SK-N-SH (cell line): ENCODE measurements around the gene ERC1. TPM values are rescaled to one million over a fixed set of nuclear protein-coding genes. Genes with fewer than 3 reads are reported as not detected.

ENCODE experiments used
- CTCF ChIA-PET: fragments of 300-600, 350-600 bp; formaldehyde crosslinking; extraction: SDS; loops from one replicate; lab custom pipeline; 2021; lab: Yijun Ruan, JAX
- POLR2A ChIA-PET: fragments of 350-600 bp; sonication (Branson Sonifier 250); formaldehyde crosslinking; extraction: SDS; loops from one replicate; lab custom pipeline; 2020; ENCODE audit warnings: antibody characterized with exemption, inconsistent platforms; lab: Yijun Ruan, JAX
- DNase-seq: peaks from one replicate; pipeline ENCODE4 v3.0.0; 2012
- H2AFZ ChIP-seq: fragments of 200-600 bp; sonication (generic); 2 replicates; pipeline ENCODE4 v1.8.1; 2016; ENCODE audit warnings: antibody characterized with exemption, mild to moderate bottlenecking, low read depth
- H3F3A ChIP-seq: fragments of 200-600 bp; sonication (generic); replicated peaks from 2 replicates; pipeline ENCODE3; 2016; ENCODE audit warnings: antibody characterized with exemption, mild to moderate bottlenecking; ENCODE audit not compliant: insufficient read depth
- H3K27ac ChIP-seq, 2 experiments: fragments of 200-500 bp in 1 of 2; fragments of 200-600 bp in 1 of 2; sonication (Bioruptor generic) in 1 of 2; sonication (generic), shearing (Covaris generic) in 1 of 2; 2 replicates each; pipeline versions ENCODE4 v1.5.1 to v1.6.1; 2014 to 2016; ENCODE audit warnings: low read depth in 2 of 2, inconsistent platforms in 1 of 2, low read length in 1 of 2, mild to moderate bottlenecking in 1 of 2, mixed read lengths in 1 of 2
- H3K27me3 ChIP-seq: fragments of 200-600 bp; sonication (generic), shearing (Covaris generic); 2 replicates; pipeline ENCODE4 v1.6.1; 2016; ENCODE audit warnings: mixed run types; ENCODE audit not compliant: insufficient read depth
- H3K36me3 ChIP-seq, 2 experiments: fragments of 200-500 bp in 1 of 2; fragments of 200-600 bp in 1 of 2; sonication (Bioruptor generic) in 1 of 2; sonication (generic) in 1 of 2; replicated peaks in 1 of 2; 2 replicates each; pipeline versions ENCODE3 to v1.5.1; 2014 to 2016; ENCODE audit warnings: low read length in 1 of 2, mild to moderate bottlenecking in 1 of 2; ENCODE audit not compliant: insufficient read depth in 2 of 2, control insufficient read depth in 1 of 2
- H3K4me1 ChIP-seq, 2 experiments: fragments of 200-500 bp in 1 of 2; fragments of 200-600 bp in 1 of 2; sonication (Bioruptor generic) in 1 of 2; sonication (generic), shearing (Covaris generic) in 1 of 2; 2 replicates each; pipeline versions ENCODE4 v1.5.1 to v1.6.1; 2014 to 2016; ENCODE audit warnings: low read depth in 1 of 2, low read length in 1 of 2, mixed run types in 1 of 2; ENCODE audit not compliant: insufficient read depth in 2 of 2, control insufficient read depth in 1 of 2
- H3K4me2 ChIP-seq: fragments of 200-600 bp; sonication (generic), shearing (Covaris generic); 2 replicates; pipeline ENCODE4 v1.6.1; 2017; ENCODE audit warnings: mixed run types
- H3K4me3 ChIP-seq, 2 experiments: fragments of 200-500 bp in 1 of 2; fragments of 200-600 bp in 1 of 2; sonication (Bioruptor generic) in 1 of 2; sonication (generic), shearing (Covaris generic) in 1 of 2; 2 replicates each; pipeline versions ENCODE4 v1.5.1 to v1.8.1; 2014 to 2016; ENCODE audit warnings: low read depth in 2 of 2, inconsistent platforms in 1 of 2, low read length in 1 of 2, mild to moderate bottlenecking in 1 of 2, mixed read lengths in 1 of 2, moderate library complexity in 1 of 2
- H3K79me2 ChIP-seq: fragments of 200-600 bp; sonication (generic); 2 replicates; pipeline ENCODE4 v1.8.1; 2017; ENCODE audit warnings: mild to moderate bottlenecking; ENCODE audit not compliant: insufficient read depth
- H3K9ac ChIP-seq: fragments of 200-600 bp; sonication (generic); 2 replicates; pipeline ENCODE4 v1.6.1; 2017; ENCODE audit warnings: mixed run types
- H3K9me2 ChIP-seq: fragments of 200-600 bp; sonication (generic); 2 replicates; pipeline ENCODE4 v1.6.1; 2017; ENCODE audit warnings: mixed run types
- H3K9me3 ChIP-seq: fragments of 200-600 bp; sonication (generic); 2 replicates; pipeline ENCODE4 v1.6.1; 2017; ENCODE audit warnings: mixed run types, mild to moderate bottlenecking, moderate library complexity
- H4K20me1 ChIP-seq: fragments of 200-600 bp; sonication (generic); 2 replicates; pipeline ENCODE4 v1.6.1; 2017; ENCODE audit warnings: mild to moderate bottlenecking, mixed run types; ENCODE audit not compliant: insufficient read depth
- EP300 ChIP-seq, 2 experiments: IDR thresholded peaks; 2 replicates each; pipeline versions ENCODE4 v1.4.0 to v1.6.1; 2012; ENCODE audit warnings: borderline replicate concordance in 1 of 2, low read depth in 1 of 2, low read length in 1 of 2
- NRF1 ChIP-seq: IDR thresholded peaks from 2 replicates; pipeline ENCODE4 v1.6.1; 2012; ENCODE audit warnings: low read depth, mild to moderate bottlenecking, low read length
- RXRA ChIP-seq: IDR thresholded peaks from 2 replicates; pipeline ENCODE4 v1.4.0; 2012; ENCODE audit warnings: low read depth, mild to moderate bottlenecking, borderline replicate concordance
- TCF12 ChIP-seq: IDR thresholded peaks from 2 replicates; pipeline ENCODE4 v1.4.0; 2012
- TEAD4 ChIP-seq: IDR thresholded peaks from 2 replicates; pipeline ENCODE4 v1.4.0; 2012; ENCODE audit warnings: mild to moderate bottlenecking, borderline replicate concordance; ENCODE audit not compliant: insufficient read depth
- WGBS: methylation state at CpG from one replicate; pipeline ENCODE4 v1.1.6; 2017; ENCODE audit warnings: low lambda C conversion rate; 5-methylcytosine and 5-hydroxymethylcytosine counted together
- polyA plus RNA-seq, 3 experiments: library from polyadenylated mRNA; depleted of rRNA; stranded (reverse); fragments of >200 nt; gene quantifications; 2 replicates each; pipeline ENCODE4 v1.2.3, GENCODE V29; 2012
- TF ChIP-seq, protein P1 (sequence below): IDR thresholded peaks from 2 replicates; pipeline ENCODE4 v1.6.1; 2012; ENCODE audit warnings: mild to moderate bottlenecking, low read depth, low read length, moderate library complexity
- TF ChIP-seq, protein P2 (sequence below): IDR thresholded peaks from 2 replicates; pipeline ENCODE4; 2012
- TF ChIP-seq, protein P3 (sequence below): fragments of 150-350 bp; IDR thresholded peaks from 2 replicates; pipeline ENCODE4 v1.6.1; 2016; ENCODE audit warnings: mild to moderate bottlenecking, low read depth, low read length

Gene ERC1
- polyA plus RNA-seq, 1 of the 3 experiments (the other 2 are of a cell fraction), result 7.5 TPM

DNA sequence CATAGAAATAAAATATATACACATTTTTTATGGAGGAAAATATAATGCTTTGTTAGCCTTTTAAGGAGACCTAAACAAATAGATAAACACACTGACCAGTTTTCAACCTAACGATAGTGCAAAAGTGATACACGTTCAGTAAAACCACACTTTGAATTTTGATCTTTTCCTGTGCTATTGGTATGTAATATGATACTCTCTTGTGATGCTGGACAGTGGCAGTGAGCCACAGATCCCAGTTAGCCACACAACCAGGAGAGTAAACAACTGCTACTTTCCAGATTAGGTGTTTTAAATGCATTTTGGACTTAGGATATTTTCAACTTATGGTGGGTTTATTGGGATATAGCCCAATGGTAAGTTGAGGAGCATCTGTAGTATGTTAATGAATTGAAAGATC, 243.1 kb downstream of the ERC1 start:
- ChIA-PET CTCF (no interaction called here), POLR2A (no interaction called here)
- Histone ChIP-seq H3K4me2 (no peak overlapping the region), H3K9me3 (peaks cover 4% of the 10 kb centered on the region; the same call in 1 of the 2 replicates), H3F3A (peaks cover 6% of the 10 kb centered on the region), H3K79me2 (peaks cover 19% of the 10 kb centered on the region), H3K9me2 (no peaks in the 10 kb centered on the region), H3K4me3 (no peak overlapping the region), H3K27ac (no peak overlapping the region), H4K20me1 (no peaks in the 10 kb centered on the region)
- 92% methylated on average over 2 of the region's 2 CpGs for WGBS
- DNase-seq, result no peak
- TF ChIP-seq TCF12 (0 out of 2 replicates have a peak, but pooled peaks have one; percentile 12), NRF1 (no peak)
- TF ChIP-seq, protein P1, sequence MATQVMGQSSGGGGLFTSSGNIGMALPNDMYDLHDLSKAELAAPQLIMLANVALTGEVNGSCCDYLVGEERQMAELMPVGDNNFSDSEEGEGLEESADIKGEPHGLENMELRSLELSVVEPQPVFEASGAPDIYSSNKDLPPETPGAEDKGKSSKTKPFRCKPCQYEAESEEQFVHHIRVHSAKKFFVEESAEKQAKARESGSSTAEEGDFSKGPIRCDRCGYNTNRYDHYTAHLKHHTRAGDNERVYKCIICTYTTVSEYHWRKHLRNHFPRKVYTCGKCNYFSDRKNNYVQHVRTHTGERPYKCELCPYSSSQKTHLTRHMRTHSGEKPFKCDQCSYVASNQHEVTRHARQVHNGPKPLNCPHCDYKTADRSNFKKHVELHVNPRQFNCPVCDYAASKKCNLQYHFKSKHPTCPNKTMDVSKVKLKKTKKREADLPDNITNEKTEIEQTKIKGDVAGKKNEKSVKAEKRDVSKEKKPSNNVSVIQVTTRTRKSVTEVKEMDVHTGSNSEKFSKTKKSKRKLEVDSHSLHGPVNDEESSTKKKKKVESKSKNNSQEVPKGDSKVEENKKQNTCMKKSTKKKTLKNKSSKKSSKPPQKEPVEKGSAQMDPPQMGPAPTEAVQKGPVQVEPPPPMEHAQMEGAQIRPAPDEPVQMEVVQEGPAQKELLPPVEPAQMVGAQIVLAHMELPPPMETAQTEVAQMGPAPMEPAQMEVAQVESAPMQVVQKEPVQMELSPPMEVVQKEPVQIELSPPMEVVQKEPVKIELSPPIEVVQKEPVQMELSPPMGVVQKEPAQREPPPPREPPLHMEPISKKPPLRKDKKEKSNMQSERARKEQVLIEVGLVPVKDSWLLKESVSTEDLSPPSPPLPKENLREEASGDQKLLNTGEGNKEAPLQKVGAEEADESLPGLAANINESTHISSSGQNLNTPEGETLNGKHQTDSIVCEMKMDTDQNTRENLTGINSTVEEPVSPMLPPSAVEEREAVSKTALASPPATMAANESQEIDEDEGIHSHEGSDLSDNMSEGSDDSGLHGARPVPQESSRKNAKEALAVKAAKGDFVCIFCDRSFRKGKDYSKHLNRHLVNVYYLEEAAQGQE, result peak; percentile 81; the same call in 1 of the 2 replicates
- TF ChIP-seq, all 33 proteins: peak for 2
- no peak overlapping the region for H3K9ac ChIP-seq
- peaks cover 14 to 24% of the 10 kb centered on the region in 2 experiments for H3K36me3 ChIP-seq
- H3K27me3 ChIP-seq, result no peaks in the 10 kb centered on the region
- H3K4me1 ChIP-seq, result no peaks in the 10 kb centered on the region; a peak in 1 of 4 replicates
- H2AFZ ChIP-seq, result no peak overlapping the region

DNA sequence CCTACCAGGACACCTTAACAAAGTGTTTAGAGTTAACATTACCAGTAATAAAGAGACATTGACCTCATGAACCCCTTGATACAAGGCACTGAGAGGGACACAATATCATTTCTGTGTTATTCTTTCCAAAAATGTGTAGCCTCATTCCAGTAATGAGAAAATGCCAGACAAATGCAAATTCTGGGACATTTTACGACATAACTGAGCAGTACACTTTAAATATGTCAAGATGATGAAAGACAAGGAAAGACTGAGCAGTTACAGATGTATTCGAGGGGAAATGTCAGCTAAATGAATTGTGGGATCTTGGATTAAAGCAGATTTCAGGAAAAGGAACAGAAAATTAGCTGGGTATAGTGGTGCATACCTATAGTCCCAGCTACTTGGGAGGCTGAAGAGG, 255.6 kb downstream of the ERC1 start:
- no peak for DNase-seq
- no peaks in the 10 kb centered on the region for H3K79me2 ChIP-seq
- peaks cover 12 to 17% of the 10 kb centered on the region in 2 experiments for H3K4me1 ChIP-seq
- H3K27ac ChIP-seq, result no peak overlapping the region; a peak in 1 of 4 replicates
- no peak overlapping the region for H2AFZ ChIP-seq
- no peak overlapping the region for H3K4me3 ChIP-seq
- H3K9ac ChIP-seq, result no peak overlapping the region
- TF ChIP-seq EP300 (IDR thresholded peaks at IDR 0.05; ENCODE audit: borderline replicate concordance in 1 of 2, low read depth in 1 of 2, low read length in 1 of 2), result peak in 1 of 2 experiments; percentile 24; a peak in 1 of 4 replicates
- TF ChIP-seq RXRA, result no peak
- TF ChIP-seq, protein P2, sequence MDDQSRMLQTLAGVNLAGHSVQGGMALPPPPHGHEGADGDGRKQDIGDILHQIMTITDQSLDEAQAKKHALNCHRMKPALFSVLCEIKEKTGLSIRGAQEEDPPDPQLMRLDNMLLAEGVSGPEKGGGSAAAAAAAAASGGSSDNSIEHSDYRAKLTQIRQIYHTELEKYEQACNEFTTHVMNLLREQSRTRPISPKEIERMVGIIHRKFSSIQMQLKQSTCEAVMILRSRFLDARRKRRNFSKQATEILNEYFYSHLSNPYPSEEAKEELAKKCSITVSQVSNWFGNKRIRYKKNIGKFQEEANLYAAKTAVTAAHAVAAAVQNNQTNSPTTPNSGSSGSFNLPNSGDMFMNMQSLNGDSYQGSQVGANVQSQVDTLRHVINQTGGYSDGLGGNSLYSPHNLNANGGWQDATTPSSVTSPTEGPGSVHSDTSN, result 0 out of 2 replicates have a peak, but pooled peaks have one; percentile 27
- TF ChIP-seq, protein P3, sequence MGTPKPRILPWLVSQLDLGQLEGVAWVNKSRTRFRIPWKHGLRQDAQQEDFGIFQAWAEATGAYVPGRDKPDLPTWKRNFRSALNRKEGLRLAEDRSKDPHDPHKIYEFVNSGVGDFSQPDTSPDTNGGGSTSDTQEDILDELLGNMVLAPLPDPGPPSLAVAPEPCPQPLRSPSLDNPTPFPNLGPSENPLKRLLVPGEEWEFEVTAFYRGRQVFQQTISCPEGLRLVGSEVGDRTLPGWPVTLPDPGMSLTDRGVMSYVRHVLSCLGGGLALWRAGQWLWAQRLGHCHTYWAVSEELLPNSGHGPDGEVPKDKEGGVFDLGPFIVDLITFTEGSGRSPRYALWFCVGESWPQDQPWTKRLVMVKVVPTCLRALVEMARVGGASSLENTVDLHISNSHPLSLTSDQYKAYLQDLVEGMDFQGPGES, result no peak
- TF ChIP-seq TEAD4, result no peak
- H3K9me3 ChIP-seq, result no peaks in the 10 kb centered on the region
- no peaks in the 10 kb centered on the region for H4K20me1 ChIP-seq
- WGBS, result 62% methylated on average over 2 of the region's 2 CpGs
- CTCF ChIA-PET, result interaction anchor here (0.6 to 1.8 kb wide), 2 partner anchors 129 to 565 kb away, joined by 3 to 6 read pairs; no protein-coding TSS in a partner anchor
- no peaks in the 10 kb centered on the region for H3K27me3 ChIP-seq
- POLR2A ChIA-PET, result no interaction called here
- H3F3A ChIP-seq, result peaks cover 11% of the 10 kb centered on the region
- H3K4me2 ChIP-seq, result no peak overlapping the region
- no peaks in the 10 kb centered on the region for H3K9me2 ChIP-seq
- peaks cover 0 to 27% of the 10 kb centered on the region in 2 experiments for H3K36me3 ChIP-seq
